HG03039 (cell line): Measurements from ENCODE around the gene LRRC37B.
"Not testable (repeated sequence)": the region's sequence is repeated elsewhere in the genome, so short reads cannot be mapped to it uniquely, and the experiment has no call there.

Experiments used
- ATAC-seq: cut with Tn5 transposase; IDR thresholded peaks from one replicate; pipeline ENCODE4 v1.9.1; 2021; ENCODE audit warnings: mild to moderate bottlenecking, moderate library complexity; ENCODE audit not compliant: unreplicated experiment

Gene LRRC37B

DNA sequence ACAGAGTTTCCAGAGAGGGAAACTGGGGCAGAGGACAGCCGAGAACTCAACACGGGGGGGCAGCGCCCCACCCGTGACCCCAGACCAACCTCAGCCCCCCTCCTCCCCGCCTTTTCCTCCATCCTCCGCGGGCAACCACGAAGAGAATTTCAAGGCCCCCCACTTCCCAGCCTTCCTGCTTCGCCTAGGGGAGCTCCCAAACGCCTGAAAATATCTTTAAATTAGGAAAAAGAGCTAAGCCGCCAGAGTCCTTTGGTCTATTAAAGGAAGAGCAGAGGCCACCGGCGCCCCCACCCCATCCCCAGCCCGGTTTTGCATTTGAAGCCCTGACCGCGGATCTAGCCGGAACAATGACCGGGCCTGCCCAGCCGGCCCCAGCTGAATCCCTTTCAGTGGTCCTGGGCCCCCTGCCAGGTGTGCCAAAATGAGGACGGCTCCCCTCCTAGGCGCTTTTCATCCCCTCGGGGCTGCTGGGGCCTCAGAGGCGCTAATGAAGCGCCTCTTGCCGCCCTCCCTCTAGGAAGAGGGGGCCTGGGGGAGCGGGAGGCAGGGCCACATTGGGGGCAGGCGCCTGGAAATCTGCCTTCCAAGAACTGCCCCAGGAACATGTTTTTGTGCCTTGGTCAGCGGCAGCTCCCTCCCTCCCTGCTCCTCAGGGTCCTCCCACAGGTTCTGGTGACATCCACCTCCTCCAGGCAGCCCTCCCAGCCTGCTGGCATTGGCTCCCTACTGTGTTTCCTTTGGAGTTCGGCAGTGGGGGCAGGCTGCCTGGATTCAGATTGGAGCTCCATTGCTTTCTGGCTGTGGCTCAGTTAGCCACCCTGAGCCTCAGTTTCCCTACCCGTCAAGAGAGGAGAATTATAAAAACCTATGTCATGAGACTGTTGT, 78.0 kb downstream of the LRRC37B start:
- not testable (repeated sequence) for ATAC-seq

DNA sequence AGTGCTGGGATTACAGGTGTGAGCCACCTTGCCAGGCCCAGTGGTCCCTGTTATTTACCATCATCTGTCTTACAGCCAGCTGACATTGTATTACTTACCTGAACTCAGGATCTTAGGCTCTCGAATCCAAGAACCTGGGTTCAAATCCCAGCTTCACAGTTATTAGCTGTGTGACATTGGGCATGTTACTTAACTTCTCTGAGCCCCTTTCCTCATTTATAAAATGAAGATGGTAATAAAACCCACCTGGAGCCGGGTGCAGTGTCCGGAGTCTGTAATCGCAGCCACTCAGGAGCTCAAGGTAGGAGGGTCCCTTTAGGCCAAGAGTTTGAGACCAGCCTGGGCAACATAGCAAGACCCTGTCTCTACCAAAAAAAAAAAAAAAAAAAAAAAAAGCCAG, 79.7 kb downstream of the LRRC37B start:
- ATAC-seq: not testable (repeated sequence)

DNA sequence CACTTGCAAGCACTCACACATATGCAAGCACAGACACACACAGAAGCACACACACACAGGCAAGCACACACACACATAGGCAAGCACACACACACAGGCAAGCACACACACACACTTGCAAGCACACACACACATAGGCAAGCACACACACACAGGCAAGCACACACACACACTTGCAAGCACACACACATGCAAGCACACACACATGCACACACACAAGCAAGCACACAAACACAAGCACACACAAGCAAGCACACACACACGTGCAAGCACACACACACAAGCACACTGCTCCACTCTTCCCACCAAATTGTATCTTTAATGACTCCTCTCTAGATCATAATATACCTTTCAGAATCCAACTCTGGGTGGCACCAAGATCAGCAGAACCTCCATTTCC, 84.9 kb downstream of the LRRC37B start:
- ATAC-seq: not testable (repeated sequence)

- ATAC-seq: no peak
Observed at GRCh38 chr17:32099686-32100085, 92.5 kb downstream of the LRRC37B start.

DNA sequence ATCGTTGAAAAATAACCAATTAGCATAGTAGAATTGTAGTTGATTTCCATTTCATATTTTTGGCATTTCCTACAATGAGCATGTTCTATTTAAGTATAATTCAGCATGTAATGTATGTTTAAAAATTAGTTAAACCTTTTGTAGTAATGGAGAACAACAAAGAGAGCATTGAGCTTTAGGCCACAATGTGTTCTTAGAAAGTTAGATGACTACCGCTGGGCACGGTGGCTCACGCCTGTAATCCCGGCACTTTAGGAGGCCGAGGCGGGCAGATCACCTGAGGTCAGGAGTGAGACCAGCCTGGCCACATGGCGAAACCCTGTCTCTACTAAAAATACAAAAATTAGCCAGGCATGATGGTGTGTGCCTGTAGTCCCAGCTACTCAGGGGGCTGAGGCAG, 93.1 kb downstream of the LRRC37B start:
- ATAC-seq: not testable (repeated sequence)

- ATAC-seq: no peak
Observed at GRCh38 chr17:32100971-32101631, 93.9 kb downstream of the LRRC37B start.

DNA sequence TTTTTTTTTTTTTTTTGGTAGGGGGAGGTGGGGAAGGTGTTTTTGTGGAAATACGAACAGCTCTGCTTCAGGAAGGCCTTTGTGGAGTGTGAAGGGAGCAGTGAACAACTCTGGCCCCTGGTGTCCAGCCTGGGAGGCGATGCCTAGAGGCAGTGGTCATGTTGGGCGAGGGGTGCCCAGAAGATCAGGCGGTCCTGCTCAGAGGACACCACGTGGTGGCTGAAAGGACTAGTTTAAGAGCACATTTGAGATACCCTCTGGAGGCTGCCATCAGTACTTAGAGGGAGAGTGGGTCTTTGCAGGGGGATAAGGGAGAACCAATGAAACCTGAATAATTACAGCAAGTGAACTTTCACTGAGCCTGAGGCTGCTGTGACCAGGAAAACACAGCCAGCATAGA, 95.0 kb downstream of the LRRC37B start:
- ATAC-seq: no peak

GRCh38 chr17:32102646-32103186, 95.5 kb downstream of the LRRC37B start:
- no peak for ATAC-seq
